Measurements from ENCODE around the gene CALHM3. TPM values are rescaled to one million over a fixed set of nuclear protein-coding genes. Genes with fewer than 3 reads are reported as not detected.

Gene CALHM3
- total RNA-seq, 1 experiment from 2014 or later = 2.3 TPM

DNA sequence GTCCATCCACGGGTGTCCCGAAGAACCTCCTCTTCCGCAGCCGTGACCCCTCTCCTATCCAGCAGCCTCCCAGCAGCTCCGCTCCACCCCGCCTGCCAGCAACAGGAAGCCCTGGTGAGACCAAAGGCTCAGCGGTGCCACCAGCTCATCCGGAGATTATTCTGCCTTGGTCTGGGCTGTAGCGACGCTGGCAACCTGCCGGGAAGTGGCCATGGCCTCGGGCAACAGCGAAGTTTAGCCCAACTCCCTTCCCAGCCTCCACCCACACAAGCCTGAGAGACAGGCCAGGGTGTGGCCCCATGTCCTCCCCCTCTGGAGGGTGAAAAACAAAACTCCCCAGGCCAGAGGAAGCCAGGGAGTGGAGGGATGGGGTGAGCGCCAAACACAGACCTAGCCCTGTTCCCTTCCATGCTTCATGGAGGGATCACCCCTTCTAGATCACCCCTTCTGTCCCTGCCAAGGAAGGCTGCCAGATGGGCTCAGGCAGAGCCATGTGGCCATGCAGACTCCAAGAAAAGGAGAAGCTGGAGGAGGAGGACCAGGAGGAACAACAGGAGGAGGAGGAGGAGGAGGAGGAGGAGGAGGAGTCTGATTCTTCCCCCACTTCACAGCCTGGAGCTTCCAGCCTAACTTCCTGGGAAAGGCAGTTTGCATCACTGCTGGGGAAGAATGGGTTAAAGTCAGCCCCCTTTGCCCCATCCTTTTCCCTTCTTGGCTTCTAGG lies 27.8 kb downstream of the CALHM3 start:
- peak; percentile 87 for DNase-seq
- no peak for TF ChIP-seq EZH2 (IDR thresholded peaks at IDR 0.05; ENCODE audit: low read length, unreplicated experiment)
- TF ChIP-seq EZH2phosphoT487 (IDR thresholded peaks at IDR 0.05; ENCODE audit: borderline replicate concordance, low read length) = no peak
- Histone ChIP-seq H3K9me3 (ENCODE audit: low read length) (no peaks in the 10 kb centered on the region), H2AFZ (ENCODE audit: low read length) (peak overlapping the region; percentile 59; the same call in 1 of the 2 replicates), H3K9me2 (replicated peaks; ENCODE audit: low read length) (no peaks in the 10 kb centered on the region), H3K27me3 (ENCODE audit: low read length) (no peaks in the 10 kb centered on the region), H3K36me3 (ENCODE audit: low read depth, low read length) (no peaks in the 10 kb centered on the region; the same call in 1 of the 2 replicates), H3F3A (ENCODE audit: low read length, unreplicated experiment) (no peaks in the 10 kb centered on the region), H3K4me3 (ENCODE audit: low read length) (peak overlapping the region; percentile 21; the same call in 1 of the 2 replicates), H3K4me1 (ENCODE audit: insufficient read depth, low read length) (peaks cover 23% of the 10 kb centered on the region), H3K79me2 (ENCODE audit: low read length) (no peaks in the 10 kb centered on the region), H3K27ac (ENCODE audit: low read length) (peak overlapping the region; percentile 79), H4K20me1 (ENCODE audit: low read length) (no peaks in the 10 kb centered on the region), H3K4me2 (ENCODE audit: low read length) (peak overlapping the region; percentile 66), H3K9ac (ENCODE audit: low read length) (peak overlapping the region; percentile 33; the same call in 1 of the 2 replicates)
- no TSS peak for BruUV-seq (replicated peaks)
- POLR2A ChIA-PET (ENCODE audit: unreplicated experiment) = interaction anchor here (0.5 kb wide), 1 partner anchor 53 kb away, joined by 7 read pairs; no protein-coding TSS in a partner anchor
- ATAC-seq = peak; percentile 79
- CTCF ChIA-PET = interaction anchor here (0.5 to 0.6 kb wide), 3 partner anchors 138 to 1028 kb away, joined by 3 to 4 read pairs (median 3); no protein-coding TSS in a partner anchor
- intact Hi-C loops (cut with micrococcal nuclease) = no loop called here

DNA sequence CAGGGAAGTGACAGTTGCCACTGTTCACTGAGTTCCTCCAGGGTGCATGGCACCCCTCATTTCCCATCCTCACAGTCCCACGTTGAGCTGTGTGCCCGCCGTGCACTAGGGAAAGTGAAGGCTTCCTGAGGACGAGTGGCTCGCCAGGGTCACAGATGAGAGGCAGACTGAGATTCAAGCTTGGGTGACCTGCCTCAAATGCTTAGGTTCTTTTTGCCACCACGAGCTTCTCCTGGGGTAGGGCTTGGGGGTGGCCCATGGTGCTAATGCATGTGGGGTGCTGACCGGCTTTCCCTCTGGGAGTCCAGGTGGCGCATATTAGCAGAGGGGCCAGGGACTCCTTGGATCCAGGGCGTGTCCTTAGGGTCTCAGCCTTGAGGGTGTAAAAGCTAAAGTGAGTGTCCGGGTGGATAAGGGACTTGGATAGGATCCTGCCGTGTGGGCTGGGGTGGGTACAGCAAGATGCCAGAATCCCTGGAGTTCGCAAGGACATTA lies 28.8 kb downstream of the CALHM3 start:
- TF ChIP-seq EZH2phosphoT487 (IDR thresholded peaks at IDR 0.05; ENCODE audit: borderline replicate concordance, low read length) (no peak), EZH2 (IDR thresholded peaks at IDR 0.05; ENCODE audit: low read length, unreplicated experiment) (no peak)
- TF ChIP-seq, protein P1, sequence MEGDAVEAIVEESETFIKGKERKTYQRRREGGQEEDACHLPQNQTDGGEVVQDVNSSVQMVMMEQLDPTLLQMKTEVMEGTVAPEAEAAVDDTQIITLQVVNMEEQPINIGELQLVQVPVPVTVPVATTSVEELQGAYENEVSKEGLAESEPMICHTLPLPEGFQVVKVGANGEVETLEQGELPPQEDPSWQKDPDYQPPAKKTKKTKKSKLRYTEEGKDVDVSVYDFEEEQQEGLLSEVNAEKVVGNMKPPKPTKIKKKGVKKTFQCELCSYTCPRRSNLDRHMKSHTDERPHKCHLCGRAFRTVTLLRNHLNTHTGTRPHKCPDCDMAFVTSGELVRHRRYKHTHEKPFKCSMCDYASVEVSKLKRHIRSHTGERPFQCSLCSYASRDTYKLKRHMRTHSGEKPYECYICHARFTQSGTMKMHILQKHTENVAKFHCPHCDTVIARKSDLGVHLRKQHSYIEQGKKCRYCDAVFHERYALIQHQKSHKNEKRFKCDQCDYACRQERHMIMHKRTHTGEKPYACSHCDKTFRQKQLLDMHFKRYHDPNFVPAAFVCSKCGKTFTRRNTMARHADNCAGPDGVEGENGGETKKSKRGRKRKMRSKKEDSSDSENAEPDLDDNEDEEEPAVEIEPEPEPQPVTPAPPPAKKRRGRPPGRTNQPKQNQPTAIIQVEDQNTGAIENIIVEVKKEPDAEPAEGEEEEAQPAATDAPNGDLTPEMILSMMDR (conservative IDR thresholded peaks at IDR 0.05; ENCODE audit: low read depth, low read length) = no peak
- Histone ChIP-seq H3K9ac (ENCODE audit: low read length) (no peak overlapping the region), H3K4me3 (ENCODE audit: low read length) (no peak overlapping the region), H3F3A (ENCODE audit: low read length, unreplicated experiment) (no peaks in the 10 kb centered on the region), H3K79me2 (ENCODE audit: low read length) (no peaks in the 10 kb centered on the region), H3K36me3 (ENCODE audit: low read depth, low read length) (no peaks in the 10 kb centered on the region; the same call in 1 of the 2 replicates), H3K27me3 (ENCODE audit: low read length) (no peaks in the 10 kb centered on the region), H3K4me2 (ENCODE audit: low read length) (peak overlapping the region; percentile 66), H3K4me1 (ENCODE audit: insufficient read depth, low read length) (peaks cover 23% of the 10 kb centered on the region), H3K9me3 (ENCODE audit: low read length) (no peaks in the 10 kb centered on the region), H2AFZ (ENCODE audit: low read length) (no peak overlapping the region), H4K20me1 (ENCODE audit: low read length) (no peaks in the 10 kb centered on the region), H3K9me2 (replicated peaks; ENCODE audit: low read length) (no peaks in the 10 kb centered on the region), H3K27ac (ENCODE audit: low read length) (peak overlapping the region; percentile 79)
- BruUV-seq (replicated peaks) = no TSS peak
- DNase-seq (no peak), ATAC-seq (no peak)
- POLR2A ChIA-PET (ENCODE audit: unreplicated experiment) = no interaction called here
- CTCF ChIA-PET = no interaction called here
- intact Hi-C loops (cut with micrococcal nuclease) = no loop called here

DNA sequence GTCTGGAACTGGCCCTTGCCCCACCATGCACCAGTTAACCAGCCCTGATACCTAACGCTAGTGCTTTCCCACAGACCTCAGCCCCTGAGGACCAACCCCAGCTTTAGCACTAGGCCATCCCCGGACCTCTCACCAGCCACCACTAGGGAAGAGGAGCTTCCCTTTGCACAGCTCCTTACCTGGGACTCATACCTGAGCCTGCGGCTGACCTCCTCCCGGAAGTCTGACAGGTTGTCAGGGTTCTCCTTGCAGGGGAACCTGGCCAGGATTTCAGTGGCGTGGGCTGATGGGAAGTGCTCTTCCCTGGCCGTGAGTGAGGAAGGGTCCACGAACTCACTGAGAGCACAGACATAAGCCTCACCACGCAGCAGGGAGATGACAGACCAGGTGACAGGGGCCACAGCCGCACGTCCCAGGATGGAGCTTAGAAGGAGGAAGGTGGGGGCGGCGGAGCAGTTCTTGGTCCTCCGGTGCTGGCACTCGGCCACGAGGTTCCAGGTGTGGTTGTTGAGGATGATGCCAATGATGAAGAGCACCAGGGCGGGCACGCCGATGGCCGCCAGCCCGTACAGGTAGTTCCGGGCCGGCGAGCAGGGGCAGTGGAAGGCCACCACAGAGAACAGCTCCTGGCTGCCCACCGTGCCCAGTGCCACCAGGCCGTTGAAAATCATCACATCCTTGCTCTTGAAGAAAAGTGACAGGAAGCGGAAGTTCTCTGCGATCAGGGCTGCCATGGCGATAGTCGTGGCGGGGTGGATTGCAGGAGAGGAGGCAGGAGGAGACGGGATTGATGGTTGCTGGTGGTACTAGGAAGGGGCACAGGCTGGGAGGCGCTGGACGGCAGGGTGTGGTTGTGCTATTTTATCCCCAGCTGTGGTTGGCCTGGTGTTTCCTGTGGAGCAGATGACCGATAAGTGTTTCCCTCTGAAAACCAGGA lies 29.6 kb downstream of the CALHM3 start:
- Histone ChIP-seq H3K27me3 (ENCODE audit: low read length) (no peaks in the 10 kb centered on the region), H3K9ac (ENCODE audit: low read length) (no peak overlapping the region), H3K79me2 (ENCODE audit: low read length) (no peaks in the 10 kb centered on the region), H3K9me2 (replicated peaks; ENCODE audit: low read length) (no peaks in the 10 kb centered on the region), H3K4me3 (ENCODE audit: low read length) (no peak overlapping the region), H3K4me2 (ENCODE audit: low read length) (no peak overlapping the region), H3F3A (ENCODE audit: low read length, unreplicated experiment) (no peaks in the 10 kb centered on the region), H3K4me1 (ENCODE audit: insufficient read depth, low read length) (peaks cover 23% of the 10 kb centered on the region), H3K9me3 (ENCODE audit: low read length) (no peaks in the 10 kb centered on the region), H3K36me3 (ENCODE audit: low read depth, low read length) (peaks cover 5% of the 10 kb centered on the region; the same call in 1 of the 2 replicates), H3K27ac (ENCODE audit: low read length) (no peak overlapping the region), H2AFZ (ENCODE audit: low read length) (no peak overlapping the region), H4K20me1 (ENCODE audit: low read length) (no peaks in the 10 kb centered on the region)
- TF ChIP-seq EZH2phosphoT487 (IDR thresholded peaks at IDR 0.05; ENCODE audit: borderline replicate concordance, low read length) = no peak
- TF ChIP-seq, protein P1 (conservative IDR thresholded peaks at IDR 0.05; ENCODE audit: low read depth, low read length) = no peak
- TF ChIP-seq EZH2 (IDR thresholded peaks at IDR 0.05; ENCODE audit: low read length, unreplicated experiment) = no peak
- intact Hi-C loops (cut with micrococcal nuclease) = no loop called here
- DNase-seq = no peak
- CTCF ChIA-PET = no interaction called here
- BruUV-seq (replicated peaks) = no TSS peak
- no peak for ATAC-seq
- POLR2A ChIA-PET (ENCODE audit: unreplicated experiment) = no interaction called here

Data from PC-3 (cell line).